Heart right ventricle (tissue), 16 donors: ENCODE results near the gene TTLL4. TPM values are rescaled to one million over a fixed set of nuclear protein-coding genes. Genes with fewer than 3 reads are reported as not detected.
A peak's percentile ranks its signal among the peaks of the same experiment; 100 is the strongest.

Experiments
- ATAC-seq, 8 donors: fragments of 200-7000 bp; cut with Tn5 transposase; one replicate each; pipeline ENCODE4 v1.9.1; 2020; ENCODE audit warnings: mild to moderate bottlenecking in 8 of 8, moderate library complexity in 8 of 8, moderate number of reproducible peaks in 1 of 8
- DNase-seq, 2 donors: peaks; one replicate each; pipeline ENCODE4 v3.0.0-alpha.2; 2020
- H3K27ac ChIP-seq, 10 donors: fragments of 200-600 bp; sonication (generic) in 2 of 10; one replicate each; pipeline versions ENCODE4 v1.5.0 to v1.8.0; 2020 to 2022; ENCODE audit warnings: mild to moderate bottlenecking in 3 of 10
- H3K27me3 ChIP-seq, 7 donors: fragments of 200-600 bp; one replicate each; pipeline ENCODE4 v1.8.0; 2021 to 2022; ENCODE audit warnings: mild to moderate bottlenecking in 2 of 7
- H3K36me3 ChIP-seq, 9 donors: fragments of 200-600 bp; sonication (generic) in 1 of 9; one replicate each; pipeline versions ENCODE4 v1.5.0 to v1.8.0; 2020 to 2022; ENCODE audit warnings: mild to moderate bottlenecking in 2 of 9
- H3K4me1 ChIP-seq, 9 donors: fragments of 200-600 bp; sonication (generic) in 1 of 9; one replicate each; pipeline versions ENCODE4 v1.5.0 to v1.8.0; 2020 to 2022; ENCODE audit warnings: mild to moderate bottlenecking in 4 of 9
- H3K4me3 ChIP-seq, 10 donors: fragments of 200-600 bp; sonication (generic) in 2 of 10; one replicate each; pipeline versions ENCODE4 v1.5.0 to v1.8.0; 2020 to 2022; ENCODE audit warnings: mild to moderate bottlenecking in 7 of 10, moderate library complexity in 2 of 10
- H3K9me3 ChIP-seq, 11 donors: fragments of 200-600 bp in 10 of 11; sonication (generic) in 2 of 11; one replicate each; pipeline versions ENCODE4 v1.5.0 to v1.8.0; 2013 to 2022; ENCODE audit warnings: mild to moderate bottlenecking in 2 of 11, control low read depth in 1 of 11, moderate library complexity in 1 of 11
- CTCF ChIP-seq, 9 donors: fragments of 200-600 bp; sonication (generic) in 2 of 9; IDR thresholded peaks; one replicate each; pipeline versions ENCODE4 v1.5.0 to v1.8.0; 2021 to 2022; ENCODE audit warnings: antibody characterized with exemption in 9 of 9, mild to moderate bottlenecking in 5 of 9, moderate library complexity in 1 of 9
- WGBS, 2 donors: extraction: QIAGEN DNeasy Blood & Tissue Kit; methylation state at CpG; one replicate each; pipeline ENCODE4 v1.1.7; 2013; ENCODE audit warnings: inconsistent platforms in 1 of 2; 5-methylcytosine and 5-hydroxymethylcytosine counted together
- intact Hi-C, 10 donors: fragments of 100-400 bp; cut with DNase I; formaldehyde crosslinking; loops; one replicate each; pipeline versions ENCODE4 v1.11.1 to v1.14.2; 2022
- polyA plus RNA-seq, 2 donors: library from polyadenylated mRNA; stranded (reverse); fragments of 200-250 nt; gene quantifications; one replicate each; pipeline ENCODE4 v1.2.3, GENCODE V29; 2013
- total RNA-seq, 10 donors: library from RNA; stranded (reverse); fragmentation: NEBNext Ultra II Directional in 3 of 10; extraction: Animal tissue kit (Norgen Biotek cat#: 25700) in 3 of 10; gene quantifications; one replicate each; pipeline versions ENCODE4 v1.2.1 to v1.2.4, GENCODE V29; 2021 to 2023
- donor health status: Arrhythmogenic right ventricular cardiomyopathy.
- donor health status: ischemic (EF 13 %, LVEDD 7.1; RV severe dilation, severe dysfunction).
- donor health status: healthy with polysubstance abuse.
- donor health status: DM: no; HTN: yes; CAD: no.
- donor health status: DM: no; HTN: no; CAD: no.
- donor health status: ischemic (EF 25% LVEDD 6.9; RV normal size, moderate dysfunction).
- donor health status: ischemic (EF 25% LVEDD 5.7; RV mildly dilated, moderate dysfunction).
- donor health status: healthy.
- donor health status: DM: yes; HTN: yes; CAD: no.
- donor health status: Ischemic cardiomyopathy.
- donor health status: ischemic (EF 35%, LVEDD 5.7; RV mildly dilated, moderate dysfunction).
- donor health status: nonischemic (EF 11% LVEDD 7.7; RV severe dilation, severe dysfunction).
- donor health status: DM: yes; HTN: yes; CAD: no.
- donor health status: PGD.
- donor health status: ischemic (EF 29% LVEDD 5.4; RV normal size, mild dysfunction).
- donor health status: nonischemic (EF 23%, LVEDD 6.1; RV moderate dilation, normal function).

Gene TTLL4
- total and polyA plus RNA-seq, 12 donors, result 4.3 to 10.3 (median 6.6) TPM

GRCh38 chr2:218802386-218802994 is 91.9 kb downstream of the TTLL4 start:
- Histone ChIP-seq H3K9me3 (peaks cover 0 to 15% (median 9%) of the 10 kb centered on the region in 11 donors), H3K36me3 (no peaks in the 10 kb centered on the region), H3K4me3 (no peak overlapping the region), H3K27ac (peak overlapping the region in 5 of 10 donors; percentile 13 to 46 (median 33)), H3K4me1 (peaks cover 0 to 39% (median 12%) of the 10 kb centered on the region in 9 donors), H3K27me3 (peaks cover 0 to 22% (median 0%) of the 10 kb centered on the region in 7 donors)
- intact Hi-C loops, result no loop called here
- DNase-seq (no peak), ATAC-seq (no peak)
- no peak for TF ChIP-seq CTCF (IDR thresholded peaks at IDR 0.05)
- WGBS, 2 donors, result 39 to 46% methylated on average over 4 of the region's 4 CpGs

GRCh38 chr2:218804817-218805216 is 94.2 kb downstream of the TTLL4 start:
- ATAC-seq, result no peak
- intact Hi-C loops, result no loop called here
- 73 to 89% methylated on average over 1 of the region's 1 CpG for WGBS, 2 donors

More at GRCh38 chr2:218804817-218805216, 94.2 kb downstream of the TTLL4 start:
- no peak for TF ChIP-seq CTCF (IDR thresholded peaks at IDR 0.05)
- H3K9me3 ChIP-seq, result peaks cover 0 to 15% (median 9%) of the 10 kb centered on the region in 11 donors
- peaks cover 0 to 10% (median 0%) of the 10 kb centered on the region in 7 donors for H3K27me3 ChIP-seq
- no peak for DNase-seq
- no peaks in the 10 kb centered on the region for H3K36me3 ChIP-seq
- no peak overlapping the region for H3K4me3 ChIP-seq
- H3K4me1 ChIP-seq, result peaks cover 0 to 34% (median 12%) of the 10 kb centered on the region in 9 donors
- peak overlapping the region in 3 of 10 donors; percentile 24 to 74 (median 64) for H3K27ac ChIP-seq

Other genes starting within 250 kb of the TTLL4 start
- gene USP37, start 142.5 kb upstream of the TTLL4 start, total RNA-seq, result 10 to 100 TPM in 3 of 10 donors, 1 to 10 TPM in 7; 6.3 to 11.1 (median 8.5) TPM
- gene USP37, start 142.5 kb upstream of the TTLL4 start, polyA plus RNA-seq, result 1 to 10 TPM; 1.8 to 2.3 TPM
- gene CNOT9, start 142.0 kb upstream of the TTLL4 start, total RNA-seq, result 10 to 100 TPM; 15.7 to 28.2 (median 21.1) TPM
- gene CNOT9, start 142.0 kb upstream of the TTLL4 start, polyA plus RNA-seq, result 10 to 100 TPM; 16.9 to 17.6 TPM
- 1 to 10 TPM in 6 of 10 donors, under 1 TPM in 4; 0.42 to 2.3 (median 1.1) TPM for gene PLCD4, start 102.9 kb upstream of the TTLL4 start, total RNA-seq
- gene PLCD4, start 102.9 kb upstream of the TTLL4 start, polyA plus RNA-seq, result under 1 TPM; 0.23 to 0.59 TPM
- gene ZNF142, start 51.2 kb upstream of the TTLL4 start, total RNA-seq, result 10 to 100 TPM; 17.9 to 29.5 (median 22.9) TPM
- gene ZNF142, start 51.2 kb upstream of the TTLL4 start, polyA plus RNA-seq, result 10 to 100 TPM in 1 of 2 donors, 1 to 10 TPM in 1; 4.4 to 10.2 TPM
- 10 to 100 TPM; 34.8 to 53.8 (median 44.6) TPM for gene BCS1L, start 51.2 kb upstream of the TTLL4 start, total RNA-seq
- 10 to 100 TPM; 52.8 to 84.2 TPM for gene BCS1L, start 51.2 kb upstream of the TTLL4 start, polyA plus RNA-seq
- 10 to 100 TPM; 13.5 to 20.3 (median 16.3) TPM for gene RNF25, start 38.8 kb upstream of the TTLL4 start, total RNA-seq
- 10 to 100 TPM; 18.1 to 25.4 TPM for gene RNF25, start 38.8 kb upstream of the TTLL4 start, polyA plus RNA-seq
- gene STK36, start 38.7 kb upstream of the TTLL4 start, total RNA-seq, result 10 to 100 TPM in 1 of 10 donors, 1 to 10 TPM in 9; 4.2 to 16.0 (median 6.5) TPM
- 10 to 100 TPM in 1 of 2 donors, 1 to 10 TPM in 1; 7.5 to 18.8 TPM for gene STK36, start 38.7 kb upstream of the TTLL4 start, polyA plus RNA-seq
- 10 to 100 TPM in 2 of 10 donors, 1 to 10 TPM in 8; 3.7 to 12.8 (median 7.1) TPM for gene CYP27A1, start 71.3 kb downstream of the TTLL4 start, total RNA-seq
- 1 to 10 TPM; 8.9 to 9.1 TPM for gene CYP27A1, start 71.3 kb downstream of the TTLL4 start, polyA plus RNA-seq
- gene PRKAG3, start 121.0 kb downstream of the TTLL4 start, total RNA-seq, result under 1 TPM in 3 of 10 donors, not detected in 7; 0.09 to 0.19 (median 0.15) TPM
- under 1 TPM in 1 of 2 donors, not detected in 1; 0.03 TPM for gene PRKAG3, start 121.0 kb downstream of the TTLL4 start, polyA plus RNA-seq
- gene WNT6, start 149.0 kb downstream of the TTLL4 start, total RNA-seq, result 1 to 10 TPM in 3 of 10 donors, under 1 TPM in 7; 0.15 to 2.9 (median 0.67) TPM
- 1 to 10 TPM; 1.1 to 3.0 TPM for gene WNT6, start 149.0 kb downstream of the TTLL4 start, polyA plus RNA-seq
- gene WNT10A, start 170.0 kb downstream of the TTLL4 start, total RNA-seq, result under 1 TPM in 2 of 10 donors, not detected in 8; 0.28 to 0.56 TPM
- gene WNT10A, start 170.0 kb downstream of the TTLL4 start, polyA plus RNA-seq, result under 1 TPM; 0.01 to 0.07 TPM
- under 1 TPM in 1 of 10 donors, not detected in 9; 0.09 TPM for gene CDK5R2, start 248.8 kb downstream of the TTLL4 start, total RNA-seq
- gene CDK5R2, start 248.8 kb downstream of the TTLL4 start, polyA plus RNA-seq, result not detected